ENCODE data around the gene SUCO.

DNA sequence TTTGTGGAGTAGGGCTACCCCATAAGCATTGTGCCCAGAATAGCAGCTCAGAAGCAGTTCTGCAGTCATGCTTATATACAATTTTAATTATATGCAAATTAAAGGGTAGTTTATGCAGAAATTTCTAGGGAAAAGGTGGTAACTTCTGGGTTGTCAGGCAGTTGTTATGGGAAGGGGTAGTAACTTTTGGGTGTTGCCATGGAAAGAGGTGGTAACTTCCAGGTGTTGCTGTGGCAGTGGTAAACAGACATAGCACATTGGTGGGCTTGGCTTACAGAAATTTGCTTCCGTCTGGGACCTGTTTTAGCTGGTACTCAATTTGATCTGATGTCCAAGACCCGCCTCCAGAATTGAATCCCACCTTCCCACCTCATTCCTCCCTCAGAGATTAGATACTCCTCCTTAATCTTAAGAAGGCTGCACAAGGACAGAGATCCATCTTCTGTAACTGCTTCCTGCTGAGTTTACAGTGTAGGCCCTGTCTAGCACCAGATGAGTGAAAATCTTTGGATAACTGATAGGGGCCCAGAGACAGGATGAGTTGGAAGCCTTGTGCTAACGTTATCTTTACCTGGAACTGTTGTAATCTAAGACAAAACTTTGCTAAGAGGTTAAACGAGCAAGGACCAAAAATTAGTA is 26.7 kb downstream of the SUCO start:
- TF ChIP-seq, protein P1, sequence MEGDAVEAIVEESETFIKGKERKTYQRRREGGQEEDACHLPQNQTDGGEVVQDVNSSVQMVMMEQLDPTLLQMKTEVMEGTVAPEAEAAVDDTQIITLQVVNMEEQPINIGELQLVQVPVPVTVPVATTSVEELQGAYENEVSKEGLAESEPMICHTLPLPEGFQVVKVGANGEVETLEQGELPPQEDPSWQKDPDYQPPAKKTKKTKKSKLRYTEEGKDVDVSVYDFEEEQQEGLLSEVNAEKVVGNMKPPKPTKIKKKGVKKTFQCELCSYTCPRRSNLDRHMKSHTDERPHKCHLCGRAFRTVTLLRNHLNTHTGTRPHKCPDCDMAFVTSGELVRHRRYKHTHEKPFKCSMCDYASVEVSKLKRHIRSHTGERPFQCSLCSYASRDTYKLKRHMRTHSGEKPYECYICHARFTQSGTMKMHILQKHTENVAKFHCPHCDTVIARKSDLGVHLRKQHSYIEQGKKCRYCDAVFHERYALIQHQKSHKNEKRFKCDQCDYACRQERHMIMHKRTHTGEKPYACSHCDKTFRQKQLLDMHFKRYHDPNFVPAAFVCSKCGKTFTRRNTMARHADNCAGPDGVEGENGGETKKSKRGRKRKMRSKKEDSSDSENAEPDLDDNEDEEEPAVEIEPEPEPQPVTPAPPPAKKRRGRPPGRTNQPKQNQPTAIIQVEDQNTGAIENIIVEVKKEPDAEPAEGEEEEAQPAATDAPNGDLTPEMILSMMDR (conservative IDR thresholded peaks at IDR 0.05; ENCODE audit: low read length) = no peak
- TF ChIP-seq EZH2phosphoT487 (IDR thresholded peaks at IDR 0.05; ENCODE audit: borderline replicate concordance, low read depth, low read length) = no peak

Data from OCI-LY7 (cell line).